ENCODE measurements around the gene FXYD4. TPM values are rescaled to one million over a fixed set of nuclear protein-coding genes. Genes with fewer than 3 reads are reported as not detected.

The FXYD4 gene
- total RNA-seq, 4 donors from 2014 or later = not detected

DNA sequence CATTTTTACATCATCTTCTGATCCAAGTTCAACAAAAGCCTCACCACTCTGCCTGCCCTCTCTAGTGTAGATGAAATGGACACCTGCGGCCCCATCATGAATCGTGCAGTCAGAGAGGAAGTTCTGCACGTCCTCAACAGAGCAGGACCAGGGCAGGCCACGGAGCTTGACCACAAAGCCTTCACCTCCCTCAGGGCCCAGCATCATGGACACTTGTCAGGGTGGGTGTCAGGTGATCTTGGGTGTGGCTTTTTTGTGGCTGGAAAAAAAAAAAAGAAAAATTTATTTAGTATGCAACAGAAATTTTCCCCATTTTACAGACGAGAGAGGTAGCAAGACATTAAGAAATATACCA, 16.2 kb downstream of the FXYD4 start:
- DNase-seq = no peak
- Histone ChIP-seq H3K4me3 (no peak overlapping the region), H3K9me3 (no peaks in the 10 kb centered on the region), H3K27me3 (no peaks in the 10 kb centered on the region), H3K4me1 (peaks cover 0 to 16% (median 3%) of the 10 kb centered on the region in 4 donors), H3K27ac (no peak overlapping the region), H3K36me3 (peaks cover 0 to 58% (median 29%) of the 10 kb centered on the region in 4 donors)
- in situ Hi-C loops (cut with MboI; ENCODE audit: low pct_ligation_motif_present in 1 of 4, low pct_unique_long_range_greater_than_20kb in 1 of 4, low sequenced_read_pairs in 3 of 4) (no loop called here), intact Hi-C loops (cut with DNase I; ENCODE audit: low total_unique reads) (no loop called here)
- TF ChIP-seq POLR2A (IDR thresholded peaks at IDR 0.05) (no peak), CTCF (IDR thresholded peaks at IDR 0.05) (no peak)
- 58 to 60% methylated on average over 1 to 5 of the region's 5 CpGs for WGBS, 2 donors (ENCODE audit: low coverage in 1 of 2)

- intact Hi-C loops (cut with DNase I; ENCODE audit: low total_unique reads) (no loop called here), in situ Hi-C loops (cut with MboI; ENCODE audit: low pct_ligation_motif_present in 1 of 4, low pct_unique_long_range_greater_than_20kb in 1 of 4, low sequenced_read_pairs in 3 of 4) (no loop called here)
- H3K36me3 ChIP-seq = peaks cover 0 to 76% (median 31%) of the 10 kb centered on the region in 4 donors
- no peak overlapping the region for H3K27ac ChIP-seq
- peaks cover 2 to 19% (median 9%) of the 10 kb centered on the region in 4 donors for H3K4me1 ChIP-seq
- WGBS, 2 donors (ENCODE audit: low coverage in 1 of 2) = 60 to 67% methylated on average over 1 to 3 of the region's 3 CpGs
- no peaks in the 10 kb centered on the region for H3K9me3 ChIP-seq
- no peak for TF ChIP-seq EP300 (IDR thresholded peaks at IDR 0.05; ENCODE audit: low read depth)
- TF ChIP-seq POLR2AphosphoS5 (IDR thresholded peaks at IDR 0.05) = no peak
- no peak for TF ChIP-seq CTCF (IDR thresholded peaks at IDR 0.05)
- TF ChIP-seq POLR2A (IDR thresholded peaks at IDR 0.05) = no peak
- no peak overlapping the region for H3K4me3 ChIP-seq
- no peak for DNase-seq
- H3K27me3 ChIP-seq = no peaks in the 10 kb centered on the region
These were observed 18.4 kb downstream of the FXYD4 start for GRCh38 chr10:43389867-43390266.

- Histone ChIP-seq H3K27ac (no peak overlapping the region), H3K4me3 (no peak overlapping the region), H3K27me3 (no peaks in the 10 kb centered on the region), H3K9me3 (no peaks in the 10 kb centered on the region), H3K36me3 (peaks cover 0 to 76% (median 31%) of the 10 kb centered on the region in 4 donors), H3K4me1 (peaks cover 7 to 24% (median 14%) of the 10 kb centered on the region in 4 donors)
- no peak for TF ChIP-seq POLR2A (IDR thresholded peaks at IDR 0.05)
- TF ChIP-seq EP300 (IDR thresholded peaks at IDR 0.05; ENCODE audit: low read depth) = no peak
- TF ChIP-seq CTCF (IDR thresholded peaks at IDR 0.05) = no peak
- TF ChIP-seq POLR2AphosphoS5 (IDR thresholded peaks at IDR 0.05) = no peak
- WGBS, 2 donors (ENCODE audit: low coverage in 1 of 2) = 76 to 89% methylated on average over 3 to 5 of the region's 5 CpGs
- in situ Hi-C loops (cut with MboI; ENCODE audit: low pct_ligation_motif_present in 1 of 4, low pct_unique_long_range_greater_than_20kb in 1 of 4, low sequenced_read_pairs in 3 of 4) = no loop called here
- intact Hi-C loops (cut with DNase I; ENCODE audit: low total_unique reads) = no loop called here
- no peak for DNase-seq
These were observed 18.9 kb downstream of the FXYD4 start for GRCh38 chr10:43390333-43390732.

DNA sequence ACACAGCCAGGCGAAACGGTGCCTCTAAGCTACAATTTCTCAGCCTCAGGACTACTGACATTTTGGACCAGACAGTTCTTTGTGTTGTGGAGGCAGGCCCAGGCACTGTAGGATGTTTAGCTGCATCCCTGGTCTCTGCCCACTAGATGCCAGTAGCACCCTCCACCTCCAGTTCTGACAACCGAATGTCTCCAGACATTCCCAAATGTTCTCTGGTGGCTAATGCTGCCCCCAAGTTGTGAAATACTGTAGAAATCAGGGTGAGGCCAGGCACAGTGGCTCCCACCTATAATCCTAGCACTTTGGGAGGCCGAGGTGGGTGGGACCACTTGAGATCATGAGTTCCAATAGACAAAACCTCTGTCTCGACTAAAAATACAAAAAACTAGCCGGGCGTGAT, 19.3 kb downstream of the FXYD4 start:
- H3K36me3 ChIP-seq = peaks cover 0 to 76% (median 31%) of the 10 kb centered on the region in 4 donors

More for the DNA sequence above, 19.3 kb downstream of the FXYD4 start:
- DNase-seq = no peak
- in situ Hi-C loops (cut with MboI; ENCODE audit: low pct_ligation_motif_present in 1 of 4, low pct_unique_long_range_greater_than_20kb in 1 of 4, low sequenced_read_pairs in 3 of 4) = no loop called here
- H3K4me1 ChIP-seq = peaks cover 11 to 28% (median 17%) of the 10 kb centered on the region in 4 donors
- intact Hi-C loops (cut with DNase I; ENCODE audit: low total_unique reads) = no loop called here
- TF ChIP-seq POLR2A (IDR thresholded peaks at IDR 0.05) (no peak), CTCF (IDR thresholded peaks at IDR 0.05) (peak; percentile 3 to 57 (median 34))
- no peak overlapping the region for H3K4me3 ChIP-seq
- no peaks in the 10 kb centered on the region for H3K9me3 ChIP-seq
- 60 to 70% methylated on average over 4 to 7 of the region's 7 CpGs for WGBS, 2 donors (ENCODE audit: low coverage in 1 of 2)
- no peaks in the 10 kb centered on the region for H3K27me3 ChIP-seq
- no peak overlapping the region for H3K27ac ChIP-seq

All from transverse colon (tissue), 4 donors.